AG09309 (cell line): Measurements from ENCODE around the gene CASR.

Experiments used
- DNase-seq: peaks from one replicate; pipeline ENCODE4 v3.0.0-alpha.2; 2010; ENCODE audit warnings: low read depth
- H3K4me3 ChIP-seq: 2 replicates; pipeline ENCODE4 v1.5.1; 2011; ENCODE audit warnings: mild to moderate bottlenecking, low read depth, low read length, moderate library complexity; ENCODE audit not compliant: control insufficient read depth
- CTCF ChIP-seq: IDR thresholded peaks from 2 replicates; pipeline ENCODE4 v1.5.1; 2011; ENCODE audit warnings: mild to moderate bottlenecking, low read depth, low read length, inconsistent platforms; ENCODE audit not compliant: insufficient read depth, control insufficient read depth; ENCODE audit errors: missing control alignments

Gene CASR

GRCh38 chr3:122208579-122208978, 25.1 kb downstream of the CASR start:
- H3K4me3 ChIP-seq, result no peak overlapping the region
- no peak for DNase-seq
- no peak for TF ChIP-seq CTCF

GRCh38 chr3:122213650-122214049, 30.2 kb downstream of the CASR start:
- TF ChIP-seq CTCF, result no peak
- no peak for DNase-seq
- H3K4me3 ChIP-seq, result no peak overlapping the region

- DNase-seq, result no peak
- H3K4me3 ChIP-seq, result no peak overlapping the region
- TF ChIP-seq CTCF, result no peak
Observed at GRCh38 chr3:122214711-122215110, 31.2 kb downstream of the CASR start.

- DNase-seq, result no peak
- no peak overlapping the region for H3K4me3 ChIP-seq
- TF ChIP-seq CTCF, result no peak
Observed at GRCh38 chr3:122215592-122216298, 32.3 kb downstream of the CASR start.

GRCh38 chr3:122217901-122218300, 34.4 kb downstream of the CASR start:
- H3K4me3 ChIP-seq, result no peak overlapping the region
- TF ChIP-seq CTCF, result no peak
- DNase-seq, result no peak

GRCh38 chr3:122219242-122219872, 35.9 kb downstream of the CASR start:
- DNase-seq, result no peak
- H3K4me3 ChIP-seq, result no peak overlapping the region
- no peak for TF ChIP-seq CTCF
